ENCODE data around the gene CCDC78. TPM values are rescaled to one million over a fixed set of nuclear protein-coding genes. Genes with fewer than 3 reads are reported as not detected.

Gene CCDC78
- total and polyA plus RNA-seq, 2 of the 13 experiments (the other 11 are each of a cell fraction or from before 2014, with no cell fraction given), result 0.53 to 1.5 TPM

DNA sequence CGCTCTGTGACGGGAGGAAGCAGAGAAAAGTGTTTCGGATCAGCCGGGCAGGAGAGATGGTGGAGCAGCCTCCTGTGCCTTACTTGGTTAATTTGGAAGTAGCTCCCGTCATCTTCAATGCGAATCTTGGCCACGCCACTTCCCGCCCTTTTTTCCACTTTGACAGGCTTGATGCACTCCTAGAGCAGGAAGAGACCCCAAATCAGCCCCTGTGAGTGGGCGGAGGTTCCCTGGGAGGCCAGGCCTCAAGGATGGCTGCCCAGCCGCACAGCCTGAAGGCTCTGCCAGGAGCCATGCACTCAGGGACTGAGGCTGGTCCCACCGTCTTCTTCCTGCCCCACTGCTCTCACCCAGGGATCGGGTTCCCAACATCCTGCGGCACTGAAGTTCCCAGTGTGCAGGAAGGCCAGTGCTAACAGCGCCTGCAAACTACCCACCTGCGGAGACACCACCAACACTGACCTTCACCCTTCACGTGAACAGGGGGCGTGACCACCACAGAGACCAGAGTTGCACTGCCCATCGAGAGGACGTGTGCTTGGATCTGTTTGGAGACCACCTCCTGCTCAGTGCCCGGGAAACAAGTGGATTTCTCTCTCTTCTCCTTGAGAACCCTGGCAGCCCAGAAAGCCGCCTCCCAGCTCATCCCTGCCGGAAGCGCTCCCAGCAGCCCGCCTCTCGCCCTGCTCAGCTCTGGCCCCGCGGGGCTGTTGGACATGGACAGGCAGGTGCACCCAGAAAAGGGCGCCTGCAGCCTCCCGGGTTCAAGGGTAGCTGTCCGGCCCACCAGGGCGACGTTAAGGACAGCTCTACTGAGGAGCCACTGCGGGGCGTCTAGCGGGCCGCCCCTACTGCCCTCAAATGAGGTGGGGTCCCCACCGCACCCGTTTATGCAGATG lies 13.6 kb upstream of the CCDC78 start (continued):
- no peak for TF ChIP-seq ZNF720 (CRISPR knock-in tag; IDR thresholded peaks at IDR 0.05)
- TF ChIP-seq, protein P1, sequence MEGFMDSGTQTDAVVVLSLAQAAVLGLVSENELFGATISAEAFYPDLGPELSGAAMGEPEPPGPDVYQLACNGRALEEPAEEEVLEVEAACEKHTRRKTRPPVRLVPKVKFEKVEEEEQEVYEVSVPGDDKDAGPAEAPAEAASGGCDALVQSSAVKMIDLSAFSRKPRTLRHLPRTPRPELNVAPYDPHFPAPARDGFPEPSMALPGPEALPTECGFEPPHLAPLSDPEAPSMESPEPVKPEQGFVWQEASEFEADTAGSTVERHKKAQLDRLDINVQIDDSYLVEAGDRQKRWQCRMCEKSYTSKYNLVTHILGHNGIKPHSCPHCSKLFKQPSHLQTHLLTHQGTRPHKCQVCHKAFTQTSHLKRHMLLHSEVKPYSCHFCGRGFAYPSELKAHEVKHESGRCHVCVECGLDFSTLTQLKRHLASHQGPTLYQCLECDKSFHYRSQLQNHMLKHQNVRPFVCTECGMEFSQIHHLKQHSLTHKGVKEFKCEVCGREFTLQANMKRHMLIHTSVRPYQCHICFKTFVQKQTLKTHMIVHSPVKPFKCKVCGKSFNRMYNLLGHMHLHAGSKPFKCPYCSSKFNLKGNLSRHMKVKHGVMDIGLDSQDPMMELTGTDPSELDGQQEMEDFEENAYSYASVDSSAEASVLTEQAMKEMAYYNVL (CRISPR knock-in tag; IDR thresholded peaks at IDR 0.05; ENCODE audit: borderline replicate concordance), result no peak
- TF ChIP-seq ZIK1 (CRISPR knock-in tag; IDR thresholded peaks at IDR 0.05; ENCODE audit: borderline replicate concordance, low read depth), result no peak
- no peak for TF ChIP-seq ZNF768 (CRISPR knock-in tag; IDR thresholded peaks at IDR 0.05)
- no peak for TF ChIP-seq NBN (conservative IDR thresholded peaks at IDR 0.05)
- TF ChIP-seq, protein P2, sequence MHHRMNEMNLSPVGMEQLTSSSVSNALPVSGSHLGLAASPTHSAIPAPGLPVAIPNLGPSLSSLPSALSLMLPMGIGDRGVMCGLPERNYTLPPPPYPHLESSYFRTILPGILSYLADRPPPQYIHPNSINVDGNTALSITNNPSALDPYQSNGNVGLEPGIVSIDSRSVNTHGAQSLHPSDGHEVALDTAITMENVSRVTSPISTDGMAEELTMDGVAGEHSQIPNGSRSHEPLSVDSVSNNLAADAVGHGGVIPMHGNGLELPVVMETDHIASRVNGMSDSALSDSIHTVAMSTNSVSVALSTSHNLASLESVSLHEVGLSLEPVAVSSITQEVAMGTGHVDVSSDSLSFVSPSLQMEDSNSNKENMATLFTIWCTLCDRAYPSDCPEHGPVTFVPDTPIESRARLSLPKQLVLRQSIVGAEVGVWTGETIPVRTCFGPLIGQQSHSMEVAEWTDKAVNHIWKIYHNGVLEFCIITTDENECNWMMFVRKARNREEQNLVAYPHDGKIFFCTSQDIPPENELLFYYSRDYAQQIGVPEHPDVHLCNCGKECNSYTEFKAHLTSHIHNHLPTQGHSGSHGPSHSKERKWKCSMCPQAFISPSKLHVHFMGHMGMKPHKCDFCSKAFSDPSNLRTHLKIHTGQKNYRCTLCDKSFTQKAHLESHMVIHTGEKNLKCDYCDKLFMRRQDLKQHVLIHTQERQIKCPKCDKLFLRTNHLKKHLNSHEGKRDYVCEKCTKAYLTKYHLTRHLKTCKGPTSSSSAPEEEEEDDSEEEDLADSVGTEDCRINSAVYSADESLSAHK (CRISPR knock-in tag; IDR thresholded peaks at IDR 0.05; ENCODE audit: borderline replicate concordance), result no peak
- TF ChIP-seq ZNF766 (CRISPR knock-in tag; IDR thresholded peaks at IDR 0.05; ENCODE audit: borderline replicate concordance), result no peak
- TF ChIP-seq, protein P3, sequence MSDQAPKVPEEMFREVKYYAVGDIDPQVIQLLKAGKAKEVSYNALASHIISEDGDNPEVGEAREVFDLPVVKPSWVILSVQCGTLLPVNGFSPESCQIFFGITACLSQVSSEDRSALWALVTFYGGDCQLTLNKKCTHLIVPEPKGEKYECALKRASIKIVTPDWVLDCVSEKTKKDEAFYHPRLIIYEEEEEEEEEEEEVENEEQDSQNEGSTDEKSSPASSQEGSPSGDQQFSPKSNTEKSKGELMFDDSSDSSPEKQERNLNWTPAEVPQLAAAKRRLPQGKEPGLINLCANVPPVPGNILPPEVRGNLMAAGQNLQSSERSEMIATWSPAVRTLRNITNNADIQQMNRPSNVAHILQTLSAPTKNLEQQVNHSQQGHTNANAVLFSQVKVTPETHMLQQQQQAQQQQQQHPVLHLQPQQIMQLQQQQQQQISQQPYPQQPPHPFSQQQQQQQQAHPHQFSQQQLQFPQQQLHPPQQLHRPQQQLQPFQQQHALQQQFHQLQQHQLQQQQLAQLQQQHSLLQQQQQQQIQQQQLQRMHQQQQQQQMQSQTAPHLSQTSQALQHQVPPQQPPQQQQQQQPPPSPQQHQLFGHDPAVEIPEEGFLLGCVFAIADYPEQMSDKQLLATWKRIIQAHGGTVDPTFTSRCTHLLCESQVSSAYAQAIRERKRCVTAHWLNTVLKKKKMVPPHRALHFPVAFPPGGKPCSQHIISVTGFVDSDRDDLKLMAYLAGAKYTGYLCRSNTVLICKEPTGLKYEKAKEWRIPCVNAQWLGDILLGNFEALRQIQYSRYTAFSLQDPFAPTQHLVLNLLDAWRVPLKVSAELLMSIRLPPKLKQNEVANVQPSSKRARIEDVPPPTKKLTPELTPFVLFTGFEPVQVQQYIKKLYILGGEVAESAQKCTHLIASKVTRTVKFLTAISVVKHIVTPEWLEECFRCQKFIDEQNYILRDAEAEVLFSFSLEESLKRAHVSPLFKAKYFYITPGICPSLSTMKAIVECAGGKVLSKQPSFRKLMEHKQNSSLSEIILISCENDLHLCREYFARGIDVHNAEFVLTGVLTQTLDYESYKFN (CRISPR knock-in tag; conservative IDR thresholded peaks at IDR 0.05), result no peak
- no peak for TF ChIP-seq HNRNPL (IDR thresholded peaks at IDR 0.05; ENCODE audit: low read depth, low read length)
- TF ChIP-seq POLR2AphosphoS5 (IDR thresholded peaks at IDR 0.05; ENCODE audit: low read depth, low read length), result peak; percentile 69
- TF ChIP-seq, protein P4, sequence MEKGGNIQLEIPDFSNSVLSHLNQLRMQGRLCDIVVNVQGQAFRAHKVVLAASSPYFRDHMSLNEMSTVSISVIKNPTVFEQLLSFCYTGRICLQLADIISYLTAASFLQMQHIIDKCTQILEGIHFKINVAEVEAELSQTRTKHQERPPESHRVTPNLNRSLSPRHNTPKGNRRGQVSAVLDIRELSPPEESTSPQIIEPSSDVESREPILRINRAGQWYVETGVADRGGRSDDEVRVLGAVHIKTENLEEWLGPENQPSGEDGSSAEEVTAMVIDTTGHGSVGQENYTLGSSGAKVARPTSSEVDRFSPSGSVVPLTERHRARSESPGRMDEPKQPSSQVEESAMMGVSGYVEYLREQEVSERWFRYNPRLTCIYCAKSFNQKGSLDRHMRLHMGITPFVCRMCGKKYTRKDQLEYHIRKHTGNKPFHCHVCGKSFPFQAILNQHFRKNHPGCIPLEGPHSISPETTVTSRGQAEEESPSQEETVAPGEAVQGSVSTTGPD (CRISPR knock-in tag; IDR thresholded peaks at IDR 0.05), result no peak
- TF ChIP-seq, protein P5, sequence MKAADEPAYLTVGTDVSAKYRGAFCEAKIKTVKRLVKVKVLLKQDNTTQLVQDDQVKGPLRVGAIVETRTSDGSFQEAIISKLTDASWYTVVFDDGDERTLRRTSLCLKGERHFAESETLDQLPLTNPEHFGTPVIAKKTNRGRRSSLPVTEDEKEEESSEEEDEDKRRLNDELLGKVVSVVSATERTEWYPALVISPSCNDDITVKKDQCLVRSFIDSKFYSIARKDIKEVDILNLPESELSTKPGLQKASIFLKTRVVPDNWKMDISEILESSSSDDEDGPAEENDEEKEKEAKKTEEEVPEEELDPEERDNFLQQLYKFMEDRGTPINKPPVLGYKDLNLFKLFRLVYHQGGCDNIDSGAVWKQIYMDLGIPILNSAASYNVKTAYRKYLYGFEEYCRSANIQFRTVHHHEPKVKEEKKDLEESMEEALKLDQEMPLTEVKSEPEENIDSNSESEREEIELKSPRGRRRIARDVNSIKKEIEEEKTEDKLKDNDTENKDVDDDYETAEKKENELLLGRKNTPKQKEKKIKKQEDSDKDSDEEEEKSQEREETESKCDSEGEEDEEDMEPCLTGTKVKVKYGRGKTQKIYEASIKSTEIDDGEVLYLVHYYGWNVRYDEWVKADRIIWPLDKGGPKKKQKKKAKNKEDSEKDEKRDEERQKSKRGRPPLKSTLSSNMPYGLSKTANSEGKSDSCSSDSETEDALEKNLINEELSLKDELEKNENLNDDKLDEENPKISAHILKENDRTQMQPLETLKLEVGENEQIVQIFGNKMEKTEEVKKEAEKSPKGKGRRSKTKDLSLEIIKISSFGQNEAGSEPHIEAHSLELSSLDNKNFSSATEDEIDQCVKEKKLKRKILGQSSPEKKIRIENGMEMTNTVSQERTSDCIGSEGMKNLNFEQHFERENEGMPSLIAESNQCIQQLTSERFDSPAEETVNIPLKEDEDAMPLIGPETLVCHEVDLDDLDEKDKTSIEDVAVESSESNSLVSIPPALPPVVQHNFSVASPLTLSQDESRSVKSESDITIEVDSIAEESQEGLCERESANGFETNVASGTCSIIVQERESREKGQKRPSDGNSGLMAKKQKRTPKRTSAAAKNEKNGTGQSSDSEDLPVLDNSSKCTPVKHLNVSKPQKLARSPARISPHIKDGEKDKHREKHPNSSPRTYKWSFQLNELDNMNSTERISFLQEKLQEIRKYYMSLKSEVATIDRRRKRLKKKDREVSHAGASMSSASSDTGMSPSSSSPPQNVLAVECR (CRISPR knock-in tag; IDR thresholded peaks at IDR 0.05; ENCODE audit: borderline replicate concordance), result peak; percentile 43; the same call in 1 of the 2 replicates
- no peak for TF ChIP-seq KAT7 (CRISPR knock-in tag; IDR thresholded peaks at IDR 0.05; ENCODE audit: borderline replicate concordance)
